ENCODE results near the gene TPSG1.
"Not testable (repeated sequence)": the region's sequence is repeated elsewhere in the genome, so short reads cannot be mapped to it uniquely, and the experiment has no call there.

The TPSG1 gene

DNA sequence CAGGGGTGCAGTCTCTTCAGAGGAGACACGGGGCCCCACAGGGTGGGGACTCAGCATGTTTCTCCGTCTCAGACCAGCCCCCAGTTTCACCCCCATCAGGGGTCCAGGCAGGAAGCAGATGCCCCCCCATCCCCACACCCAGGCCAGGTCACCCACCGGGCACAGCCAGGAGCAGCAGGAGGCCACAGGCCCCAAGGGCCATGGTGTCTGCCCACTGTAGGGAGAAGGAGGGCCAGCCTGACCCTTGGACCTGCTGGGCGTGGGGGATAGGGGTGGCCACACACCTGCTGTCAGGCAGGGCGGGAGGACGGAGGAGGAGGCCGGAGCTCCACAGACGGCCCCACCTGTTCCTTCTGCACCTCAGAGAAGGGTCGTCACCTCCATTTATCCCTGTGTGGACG lies at the start of gene TPSG1:
Gene TPSG1, minus strand, starts transcription at position 218 of the 401 bp plus-strand sequence. Its CDS starts 16 bp downstream, at position 202.
- TF ChIP-seq, protein P1, sequence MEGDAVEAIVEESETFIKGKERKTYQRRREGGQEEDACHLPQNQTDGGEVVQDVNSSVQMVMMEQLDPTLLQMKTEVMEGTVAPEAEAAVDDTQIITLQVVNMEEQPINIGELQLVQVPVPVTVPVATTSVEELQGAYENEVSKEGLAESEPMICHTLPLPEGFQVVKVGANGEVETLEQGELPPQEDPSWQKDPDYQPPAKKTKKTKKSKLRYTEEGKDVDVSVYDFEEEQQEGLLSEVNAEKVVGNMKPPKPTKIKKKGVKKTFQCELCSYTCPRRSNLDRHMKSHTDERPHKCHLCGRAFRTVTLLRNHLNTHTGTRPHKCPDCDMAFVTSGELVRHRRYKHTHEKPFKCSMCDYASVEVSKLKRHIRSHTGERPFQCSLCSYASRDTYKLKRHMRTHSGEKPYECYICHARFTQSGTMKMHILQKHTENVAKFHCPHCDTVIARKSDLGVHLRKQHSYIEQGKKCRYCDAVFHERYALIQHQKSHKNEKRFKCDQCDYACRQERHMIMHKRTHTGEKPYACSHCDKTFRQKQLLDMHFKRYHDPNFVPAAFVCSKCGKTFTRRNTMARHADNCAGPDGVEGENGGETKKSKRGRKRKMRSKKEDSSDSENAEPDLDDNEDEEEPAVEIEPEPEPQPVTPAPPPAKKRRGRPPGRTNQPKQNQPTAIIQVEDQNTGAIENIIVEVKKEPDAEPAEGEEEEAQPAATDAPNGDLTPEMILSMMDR (IDR thresholded peaks at IDR 0.05; ENCODE audit: extremely low read depth, missing control alignments) = no peak

GRCh38 chr16:1274767-1275166 lies 49.7 kb upstream of the TPSG1 start:
- TF ChIP-seq, protein P1 (IDR thresholded peaks at IDR 0.05; ENCODE audit: extremely low read depth, missing control alignments) = no peak
- DNase-seq (ENCODE audit: low spot score) = no peak

More for the DNA sequence above, at the start of gene TPSG1:
- no peak for DNase-seq (ENCODE audit: low spot score)

GRCh38 chr16:1273816-1274215 lies 48.7 kb upstream of the TPSG1 start:
- TF ChIP-seq, protein P1 (IDR thresholded peaks at IDR 0.05; ENCODE audit: extremely low read depth, missing control alignments) = no peak
- no peak for DNase-seq (ENCODE audit: low spot score)

DNA sequence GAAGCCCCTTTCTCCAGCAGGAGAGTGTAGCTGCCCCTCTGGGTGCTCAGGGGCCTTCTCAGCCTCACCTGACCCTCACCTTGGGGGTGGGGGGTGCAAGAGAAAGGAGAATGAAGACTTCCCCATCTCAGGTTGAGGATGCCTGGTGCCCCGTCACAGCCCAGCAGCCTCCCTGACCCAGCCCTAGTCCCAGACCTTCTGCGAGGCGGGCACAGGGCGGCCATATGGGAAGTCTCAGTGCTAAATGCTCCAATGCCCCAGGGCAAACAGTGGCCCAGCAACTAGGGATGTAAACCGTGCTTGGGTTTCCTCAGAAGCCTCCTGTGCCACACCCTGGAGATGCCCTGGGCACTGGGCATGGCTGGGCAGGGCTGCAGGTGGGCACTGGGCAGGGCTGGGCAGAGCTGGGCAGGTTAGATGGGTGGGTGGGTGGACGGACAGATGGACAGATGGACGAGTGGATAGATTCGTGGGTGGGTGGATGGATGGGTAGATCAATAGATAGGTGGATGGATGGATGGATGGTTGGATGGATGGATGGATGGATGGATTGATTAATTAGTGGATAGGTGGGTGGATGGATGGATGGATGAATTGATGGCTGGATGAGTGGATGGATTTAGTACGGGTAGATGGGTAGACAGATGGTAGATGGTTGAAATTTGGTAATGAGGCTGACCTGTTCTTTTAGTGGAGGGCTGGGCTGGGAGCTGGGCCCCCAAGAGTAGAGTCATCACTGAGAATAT lies 47.6 kb upstream of the TPSG1 start:
- TF ChIP-seq, protein P1 (IDR thresholded peaks at IDR 0.05; ENCODE audit: extremely low read depth, missing control alignments) = no peak
- DNase-seq (ENCODE audit: low spot score) = no peak

DNA sequence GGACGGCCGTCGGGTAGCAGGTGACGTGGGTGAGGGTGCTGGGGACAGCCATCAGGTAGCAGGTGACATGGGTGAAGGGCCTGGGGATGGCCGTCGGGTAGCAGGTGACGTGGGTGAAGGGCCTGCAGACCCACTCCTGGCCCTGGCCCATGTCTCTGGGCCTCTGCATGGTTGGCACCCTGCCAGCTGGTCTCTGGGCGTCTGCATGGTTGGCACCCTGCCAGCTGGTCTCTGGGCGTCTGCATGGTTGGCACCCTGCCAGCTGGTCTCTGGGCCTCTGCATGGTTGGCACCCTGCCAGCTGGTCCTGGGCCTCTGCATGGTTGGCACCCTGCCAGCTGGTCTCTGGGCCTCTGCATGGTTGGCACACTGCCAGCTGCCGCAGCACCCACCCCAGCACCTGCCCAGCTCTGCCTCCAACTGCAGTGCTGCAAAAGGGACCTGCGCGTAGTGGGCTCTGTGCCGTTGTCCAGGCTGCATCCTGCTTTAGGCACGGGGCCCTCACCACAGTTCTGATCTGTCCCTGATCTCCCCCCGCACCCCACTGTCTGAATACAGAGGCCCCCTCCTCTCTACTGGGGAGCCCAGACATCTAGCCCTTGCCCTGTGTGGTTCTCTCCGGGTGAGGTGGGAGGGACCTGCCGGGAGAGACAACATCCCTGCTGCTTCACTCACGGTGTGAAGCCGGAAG lies 46.8 kb upstream of the TPSG1 start:
- not testable (repeated sequence) for DNase-seq (ENCODE audit: low spot score)

DNA sequence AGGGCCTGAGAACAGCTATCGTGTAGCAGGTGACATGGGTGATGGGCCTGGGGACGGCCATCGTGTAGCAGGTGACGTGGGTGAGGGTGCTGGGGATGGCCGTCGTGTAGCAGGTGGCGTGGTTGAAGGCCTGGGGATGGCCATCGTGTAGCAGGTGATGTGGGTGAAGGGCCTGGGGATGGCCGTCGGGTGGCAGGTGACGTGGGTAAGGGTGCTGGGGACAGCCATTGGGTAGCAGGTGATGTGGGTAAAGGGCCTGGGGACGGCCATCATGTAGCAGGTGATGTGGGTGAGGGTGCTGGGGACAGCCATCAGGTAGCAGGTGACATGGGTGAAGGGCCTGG lies 46.3 kb upstream of the TPSG1 start:
- TF ChIP-seq, protein P1 (IDR thresholded peaks at IDR 0.05; ENCODE audit: extremely low read depth, missing control alignments) = no peak
- DNase-seq (ENCODE audit: low spot score) = no peak

DNA sequence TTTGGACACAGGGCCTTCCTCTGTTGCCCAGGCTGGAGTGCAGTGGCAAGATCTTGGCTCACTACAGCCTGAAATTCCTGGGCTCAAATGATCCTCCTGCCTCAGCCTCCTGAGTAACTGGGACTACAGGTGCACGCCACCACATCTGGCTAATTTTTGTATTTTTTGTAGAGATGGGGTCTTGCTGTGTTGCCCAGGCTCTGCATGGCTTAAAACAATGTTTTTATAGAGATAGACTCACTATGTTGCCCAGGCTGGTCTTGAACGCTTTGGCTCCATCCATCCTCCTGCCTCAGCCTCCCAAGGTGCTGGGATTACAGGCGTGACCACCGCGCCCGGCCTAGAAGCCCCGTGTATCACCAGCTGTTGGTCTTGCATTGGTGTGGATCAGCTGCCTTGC lies 44.4 kb upstream of the TPSG1 start:
- not testable (repeated sequence) for DNase-seq (ENCODE audit: low spot score)

- TF ChIP-seq, protein P1 (IDR thresholded peaks at IDR 0.05; ENCODE audit: extremely low read depth, missing control alignments) = no peak
- no peak for DNase-seq (ENCODE audit: low spot score)
These were observed 40.8 kb upstream of the TPSG1 start for GRCh38 chr16:1265826-1266225.

All from GM20000 (cell line).